Measurements from ENCODE around the gene ANO6.

Gene ANO6

GRCh38 chr12:45183246-45183645, 32.6 kb upstream of the ANO6 start:
- no peak for DNase-seq (ENCODE audit: low spot score)
- in situ Hi-C loops (cut with MboI; ENCODE audit: low pct_unique_long_range_greater_than_20kb, low sequenced_read_pairs, unreplicated experiment): loop anchor here (25.0 kb wide), 1 partner anchor 554 kb away; the partner anchor contains the start of gene ARID2
- TF ChIP-seq CTCF (IDR thresholded peaks at IDR 0.05; ENCODE audit: extremely low read depth, insufficient read depth, missing control alignments): peak; percentile 32

GRCh38 chr12:45184147-45184963, 31.5 kb upstream of the ANO6 start:
- TF ChIP-seq CTCF (IDR thresholded peaks at IDR 0.05; ENCODE audit: extremely low read depth, insufficient read depth, missing control alignments): no peak
- in situ Hi-C loops (cut with MboI; ENCODE audit: low pct_unique_long_range_greater_than_20kb, low sequenced_read_pairs, unreplicated experiment): loop anchor here (25.0 kb wide), 1 partner anchor 553 kb away; the partner anchor contains the start of gene ARID2
- DNase-seq (ENCODE audit: low spot score): no peak

GRCh38 chr12:45186762-45187161, 29.1 kb upstream of the ANO6 start:
- TF ChIP-seq CTCF (IDR thresholded peaks at IDR 0.05; ENCODE audit: extremely low read depth, insufficient read depth, missing control alignments): no peak
- DNase-seq (ENCODE audit: low spot score): no peak
- in situ Hi-C loops (cut with MboI; ENCODE audit: low pct_unique_long_range_greater_than_20kb, low sequenced_read_pairs, unreplicated experiment): loop anchor here (25.0 kb wide), 1 partner anchor 551 kb away; the partner anchor contains the start of gene ARID2

GRCh38 chr12:45189766-45190403, 26.0 kb upstream of the ANO6 start:
- no peak for TF ChIP-seq CTCF (IDR thresholded peaks at IDR 0.05; ENCODE audit: extremely low read depth, insufficient read depth, missing control alignments)
- in situ Hi-C loops (cut with MboI; ENCODE audit: low pct_unique_long_range_greater_than_20kb, low sequenced_read_pairs, unreplicated experiment): loop anchor here (25.0 kb wide), 1 partner anchor 547 kb away; the partner anchor contains the start of gene ARID2
- DNase-seq (ENCODE audit: low spot score): no peak

- in situ Hi-C loops (cut with MboI; ENCODE audit: low pct_unique_long_range_greater_than_20kb, low sequenced_read_pairs, unreplicated experiment): loop anchor here (25.0 kb wide), 1 partner anchor 546 kb away; the partner anchor contains the start of gene ARID2
- TF ChIP-seq CTCF (IDR thresholded peaks at IDR 0.05; ENCODE audit: extremely low read depth, insufficient read depth, missing control alignments): no peak
- no peak for DNase-seq (ENCODE audit: low spot score)
These were observed 24.7 kb upstream of the ANO6 start for GRCh38 chr12:45191239-45191638.

GRCh38 chr12:45192707-45193106, 23.2 kb upstream of the ANO6 start:
- TF ChIP-seq CTCF (IDR thresholded peaks at IDR 0.05; ENCODE audit: extremely low read depth, insufficient read depth, missing control alignments): no peak
- in situ Hi-C loops (cut with MboI; ENCODE audit: low pct_unique_long_range_greater_than_20kb, low sequenced_read_pairs, unreplicated experiment): loop anchor here (25.0 kb wide), 1 partner anchor 545 kb away; the partner anchor contains the start of gene ARID2
- DNase-seq (ENCODE audit: low spot score): no peak

Data from GM13977 (cell line).